Sigmoid colon (tissue), 4 donors: Measurements from ENCODE around the gene ARMC2.

Source experiments
- EP300 ChIP-seq, 4 donors: sonication (generic); formaldehyde crosslinking; IDR thresholded peaks; one replicate each; pipeline ENCODE4 v1.6.1; 2017; ENCODE audit warnings: antibody characterized with exemption in 4 of 4
- POLR2A ChIP-seq, 2 donors: fragments of 450-650 bp; IDR thresholded peaks; one replicate each; pipeline ENCODE4 v1.6.1; 2016; ENCODE audit warnings: antibody characterized with exemption in 2 of 2, mild to moderate bottlenecking in 2 of 2, moderate library complexity in 2 of 2
- POLR2AphosphoS5 ChIP-seq, 4 donors: sonication (generic); formaldehyde crosslinking; IDR thresholded peaks; one replicate each; pipeline ENCODE4 v1.6.1; 2017; ENCODE audit warnings: antibody characterized with exemption in 4 of 4
- TF ChIP-seq, protein P1 (sequence below), 4 experiments: fragments of 450-650 bp in 3 of 4; fragments of 200-600 bp in 1 of 4; IDR thresholded peaks; one replicate each; pipeline ENCODE4 v1.5.1; 2016 to 2019; ENCODE audit warnings: antibody characterized with exemption in 4 of 4, mild to moderate bottlenecking in 3 of 4, moderate library complexity in 2 of 4

DNA sequence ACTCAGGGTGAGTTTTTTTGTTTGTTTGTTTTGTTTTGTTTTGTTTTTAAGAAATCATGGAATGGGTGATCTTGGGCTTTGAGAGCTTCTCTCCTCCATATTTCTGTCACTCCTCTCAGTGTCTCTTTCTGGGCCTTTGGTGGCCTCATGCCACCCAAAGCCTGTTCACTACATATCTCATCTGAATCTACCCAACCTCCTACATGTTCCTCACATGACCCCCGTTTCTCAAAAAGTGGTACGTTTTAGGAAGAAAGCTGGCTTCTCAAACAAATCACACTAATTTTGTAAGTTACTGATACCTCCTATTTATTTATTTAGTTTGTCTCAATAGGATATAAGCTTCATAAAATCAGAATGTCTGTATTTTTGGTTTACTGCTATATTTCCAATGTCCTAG, 166.4 kb downstream of the ARMC2 start:
- TF ChIP-seq, protein P1, sequence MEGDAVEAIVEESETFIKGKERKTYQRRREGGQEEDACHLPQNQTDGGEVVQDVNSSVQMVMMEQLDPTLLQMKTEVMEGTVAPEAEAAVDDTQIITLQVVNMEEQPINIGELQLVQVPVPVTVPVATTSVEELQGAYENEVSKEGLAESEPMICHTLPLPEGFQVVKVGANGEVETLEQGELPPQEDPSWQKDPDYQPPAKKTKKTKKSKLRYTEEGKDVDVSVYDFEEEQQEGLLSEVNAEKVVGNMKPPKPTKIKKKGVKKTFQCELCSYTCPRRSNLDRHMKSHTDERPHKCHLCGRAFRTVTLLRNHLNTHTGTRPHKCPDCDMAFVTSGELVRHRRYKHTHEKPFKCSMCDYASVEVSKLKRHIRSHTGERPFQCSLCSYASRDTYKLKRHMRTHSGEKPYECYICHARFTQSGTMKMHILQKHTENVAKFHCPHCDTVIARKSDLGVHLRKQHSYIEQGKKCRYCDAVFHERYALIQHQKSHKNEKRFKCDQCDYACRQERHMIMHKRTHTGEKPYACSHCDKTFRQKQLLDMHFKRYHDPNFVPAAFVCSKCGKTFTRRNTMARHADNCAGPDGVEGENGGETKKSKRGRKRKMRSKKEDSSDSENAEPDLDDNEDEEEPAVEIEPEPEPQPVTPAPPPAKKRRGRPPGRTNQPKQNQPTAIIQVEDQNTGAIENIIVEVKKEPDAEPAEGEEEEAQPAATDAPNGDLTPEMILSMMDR (IDR thresholded peaks at IDR 0.05), result no peak
- TF ChIP-seq POLR2A (IDR thresholded peaks at IDR 0.05), result no peak
- no peak for TF ChIP-seq EP300 (IDR thresholded peaks at IDR 0.05)
- no peak for TF ChIP-seq POLR2AphosphoS5 (IDR thresholded peaks at IDR 0.05)
